ENCODE measurements around the gene MFN2.

GRCh38 chr1:12029720-12030339 lies 49.6 kb downstream of the MFN2 start:
- TF ChIP-seq POLR2A (IDR thresholded peaks at IDR 0.05) (no peak), CTCF (IDR thresholded peaks at IDR 0.05 in 4 of 5, conservative IDR thresholded peaks at IDR 0.05 in 1 of 5) (no peak)

All from gastrocnemius medialis (tissue), 4 donors.